HepG2 (cell line): Measurements from ENCODE around the gene CBX6. TPM values are rescaled to one million over a fixed set of nuclear protein-coding genes. Genes with fewer than 3 reads are reported as not detected.
A peak's percentile ranks its signal among the peaks of the same experiment; 100 is the strongest.

Experiments
- ATAC-seq: fragments of 200-7000 bp; cut with Tn5 transposase; 3 replicates; pipeline ENCODE4 v1.9.1; 2020; ENCODE audit warnings: mild to moderate bottlenecking, moderate library complexity
- BruUV-seq: library from RNA; stranded (reverse); fragments of 400-500 nt; replicated peaks from 2 replicates; lab custom pipeline; 2021; lab: Mats Ljungman, UMichigan
- CTCF ChIA-PET: fragments of 300-600 bp; formaldehyde crosslinking; extraction: SDS; loops from one replicate; lab custom pipeline; 2021; ENCODE audit warnings: low total read pairs, inconsistent platforms, low intra/inter-chr PET ratio; lab: Yijun Ruan, JAX
- POLR2A ChIA-PET: fragments of 350-600 bp; sonication (Branson Sonifier 250); formaldehyde crosslinking; loops from one replicate; lab custom pipeline; 2020; ENCODE audit warnings: antibody characterized with exemption, inconsistent platforms; lab: Yijun Ruan, JAX
- DNase-seq: peaks from one replicate; pipeline ENCODE4 v3.0.0-alpha.2; 2015; ENCODE audit warnings: low spot score
- FAIRE-seq: peaks from 3 replicates; lab custom pipeline; 2011; peaks lifted over from hg19 to GRCh38; lab: Jason Lieb, UNC
- H2AFZ ChIP-seq: one replicate; pipeline ENCODE4 v1.6.1; 2011; ENCODE audit warnings: low read length, inconsistent platforms
- H3K27ac ChIP-seq: fragments of 300-600 bp; 3 replicates; pipeline ENCODE4 v1.8.0; 2011; ENCODE audit warnings: mixed run types, mild to moderate bottlenecking, mixed read lengths, low read length, inconsistent platforms; ENCODE audit not compliant: insufficient read depth; ENCODE audit errors: extremely low read length
- H3K27me3 ChIP-seq, 2 experiments: fragments of 200-600 bp in 1 of 2; 2 replicates in 1 of 2; 3 replicates in 1 of 2; pipeline versions ENCODE4 v1.6.0 to v1.8.0; 2011; ENCODE audit warnings: low read length in 2 of 2, mild to moderate bottlenecking in 2 of 2, moderate library complexity in 2 of 2, inconsistent platforms in 1 of 2; ENCODE audit not compliant: insufficient read depth in 2 of 2, control insufficient read depth in 1 of 2
- H3K36me3 ChIP-seq, 2 experiments: fragments of 200-600 bp in 1 of 2; replicated peaks in 1 of 2; 2 replicates in 1 of 2; 3 replicates in 1 of 2; pipeline versions ENCODE4 v1.5.1 to v1.8.0; 2011; ENCODE audit warnings: low read length in 2 of 2, inconsistent platforms in 1 of 2; ENCODE audit not compliant: insufficient read depth in 2 of 2, control insufficient read depth in 1 of 2
- H3K4me1 ChIP-seq: 2 replicates; pipeline ENCODE4 v1.5.1; 2012; ENCODE audit warnings: low read length, inconsistent platforms; ENCODE audit not compliant: insufficient read depth
- H3K4me2 ChIP-seq: 2 replicates; pipeline ENCODE4 v1.6.0; 2011; ENCODE audit warnings: low read depth, low read length, inconsistent platforms
- H3K4me3 ChIP-seq, 3 experiments: fragments of 200-600 bp in 1 of 3; sonication (generic), shearing (Covaris generic) in 1 of 3; replicated peaks in 1 of 3; 2 replicates each; pipeline ENCODE4 v1.5.1; 2011 to 2016; ENCODE audit warnings: low read length in 3 of 3, inconsistent platforms in 2 of 3, low read depth in 2 of 3, mild to moderate bottlenecking in 2 of 3, control low read depth in 1 of 3, mixed read lengths in 1 of 3; ENCODE audit not compliant: insufficient read depth in 1 of 3
- H3K79me2 ChIP-seq: one replicate; pipeline ENCODE4 v1.6.1; 2011; ENCODE audit warnings: low read length, inconsistent platforms; ENCODE audit not compliant: insufficient read depth
- H3K9ac ChIP-seq: 2 replicates; pipeline ENCODE4 v1.6.0; 2011; ENCODE audit warnings: mild to moderate bottlenecking, low read depth, low read length, inconsistent platforms; ENCODE audit not compliant: insufficient read depth
- H3K9me3 ChIP-seq: 2 replicates; pipeline ENCODE4 v1.5.1; 2012; ENCODE audit warnings: mild to moderate bottlenecking, low read length
- H4K20me1 ChIP-seq: 2 replicates; pipeline ENCODE4 v1.6.0; 2011; ENCODE audit warnings: inconsistent platforms, mild to moderate bottlenecking, low read length, moderate library complexity; ENCODE audit not compliant: insufficient read depth
- EED ChIP-seq: sonication (generic); formaldehyde crosslinking; IDR thresholded peaks from 2 replicates; pipeline ENCODE4 v1.5.0; 2020; ENCODE audit warnings: mild to moderate bottlenecking, missing genetic modification reagents
- FOSL1 ChIP-seq: sonication (generic); formaldehyde crosslinking; IDR thresholded peaks from 2 replicates; pipeline ENCODE4 v1.9.0; 2021; ENCODE audit warnings: missing genetic modification reagents, borderline replicate concordance
- MAF1 ChIP-seq: sonication (generic); formaldehyde crosslinking; IDR thresholded peaks from 2 replicates; pipeline ENCODE4 v1.5.0; 2020; ENCODE audit warnings: missing genetic modification reagents, borderline replicate concordance
- MAFF ChIP-seq: IDR thresholded peaks from 2 replicates; pipeline ENCODE4 v1.6.1; 2011; ENCODE audit warnings: low read depth, low read length, improper control_type of control experiment
- MAFK ChIP-seq, 2 experiments: IDR thresholded peaks in 1 of 2; conservative IDR thresholded peaks in 1 of 2; 2 replicates each; pipeline ENCODE4 v1.6.1; 2011; ENCODE audit warnings: improper control_type of control experiment in 2 of 2, low read length in 2 of 2
- NFIB ChIP-seq: sonication (generic); formaldehyde crosslinking; IDR thresholded peaks from 2 replicates; pipeline ENCODE4 v1.9.0; 2021; ENCODE audit warnings: missing genetic modification reagents, mild to moderate bottlenecking, borderline replicate concordance
- PHF5A ChIP-seq: IDR thresholded peaks from one replicate; pipeline ENCODE4 v1.6.1; 2018; ENCODE audit warnings: low read depth, missing genetic modification reagents; ENCODE audit not compliant: unreplicated experiment
- SIN3B ChIP-seq: fragments of 150-350 bp; IDR thresholded peaks from 2 replicates; pipeline ENCODE4 v1.6.1; 2014; ENCODE audit warnings: low read length
- SRSF1 ChIP-seq: fragments of 200-400 bp; formaldehyde crosslinking; optimal IDR thresholded peaks from 2 replicates; pipeline ENCODE3; 2017; ENCODE audit warnings: mild to moderate bottlenecking, low read depth, low read length, moderate library complexity
- ZFP36L1 ChIP-seq: sonication (generic); formaldehyde crosslinking; IDR thresholded peaks from 2 replicates; pipeline ENCODE4 v1.8.0; 2022; ENCODE audit warnings: mild to moderate bottlenecking, missing genetic modification reagents, moderate library complexity
- ZNF30 ChIP-seq: sonication (generic); formaldehyde crosslinking; IDR thresholded peaks from 2 replicates; pipeline ENCODE4 v1.5.0; 2020; ENCODE audit warnings: mild to moderate bottlenecking, missing genetic modification reagents
- ZNF773 ChIP-seq: sonication (generic); formaldehyde crosslinking; IDR thresholded peaks from 2 replicates; pipeline ENCODE4 v1.4.0; 2020; ENCODE audit warnings: missing genetic modification reagents, borderline replicate concordance
- ZZZ3 ChIP-seq: sonication (generic); formaldehyde crosslinking; IDR thresholded peaks from 2 replicates; pipeline ENCODE4 v1.4.0; 2020; ENCODE audit warnings: missing genetic modification reagents, mild to moderate bottlenecking, borderline replicate concordance
- WGBS: methylation state at CpG from one replicate; pipeline ENCODE4 v1.1.6; 2017; ENCODE audit warnings: low lambda C conversion rate; 5-methylcytosine and 5-hydroxymethylcytosine counted together
- in situ Hi-C: cut with HindIII; loops from 2 replicates; pipeline ENCODE4 v1.10.0; 2017; ENCODE audit warnings: low pct_unique_long_range_greater_than_20kb; ENCODE audit not compliant: extremely low pct_ligation_motif_present
- intact Hi-C: fragments of 100-400 bp; cut with micrococcal nuclease; formaldehyde crosslinking; loops from one replicate; pipeline ENCODE4 v1.10.0; 2022; ENCODE audit not compliant: unreplicated experiment
- polyA plus RNA-seq, 8 experiments: library from polyadenylated mRNA; depleted of rRNA in 3 of 8; stranded (reverse) in 7 of 8; unstranded in 1 of 8; fragments of >200 nt; fragmentation: Illumina TruSeq in 4 of 8; extraction: Trizol in 4 of 8; gene quantifications; 2 replicates each; pipeline versions ENCODE4 v1.2.1 to v1.2.3, GENCODE V29; 2011 to 2016; ENCODE audit warnings: low read depth in 4 of 8, missing spikeins in 1 of 8, mixed read lengths in 1 of 8; ENCODE audit not compliant: insufficient read depth in 1 of 8
- total RNA-seq, 5 experiments: library from RNA; depleted of rRNA; stranded (reverse); fragments of >200 nt; fragmentation: Illumina TruSeq; extraction: Trizol; gene quantifications; 2 replicates each; pipeline ENCODE4 v1.2.3, GENCODE V29; 2016; ENCODE audit warnings: low read depth in 1 of 5
- TF ChIP-seq, protein P1 (sequence below): sonication (generic); formaldehyde crosslinking; IDR thresholded peaks from 2 replicates; pipeline ENCODE4 v1.5.0; 2020; ENCODE audit warnings: missing genetic modification reagents, mild to moderate bottlenecking, borderline replicate concordance
- TF ChIP-seq, protein P2 (sequence below): sonication (generic); formaldehyde crosslinking; IDR thresholded peaks from 2 replicates; pipeline ENCODE4 v1.4.0; 2020; ENCODE audit warnings: missing genetic modification reagents, borderline replicate concordance

The CBX6 gene
- total and polyA plus RNA-seq, 2 of the 13 experiments (the other 11 are each of a cell fraction or from before 2014, with no cell fraction given), result 1.7 to 6.5 TPM

DNA sequence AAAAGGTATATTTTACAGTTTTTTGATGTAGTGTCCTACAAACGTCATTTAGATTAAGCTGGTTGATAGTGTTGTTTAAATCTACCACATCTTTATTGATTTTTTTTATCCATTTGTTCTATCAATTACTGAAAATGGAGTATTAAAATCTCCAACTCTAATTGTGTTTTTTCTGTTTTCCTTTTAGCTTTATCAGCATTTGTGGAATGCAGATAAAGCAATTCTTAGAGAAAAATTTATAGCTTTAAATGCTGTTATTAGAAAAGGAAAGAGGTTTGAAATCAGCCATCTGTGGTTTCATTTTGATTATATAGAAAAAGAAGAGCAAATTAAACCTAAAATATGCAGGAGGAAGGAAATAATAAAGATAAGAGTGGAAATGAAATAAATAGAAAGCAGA is 39.4 kb upstream of the CBX6 start:
- in situ Hi-C loops, result no loop called here
- 0% methylated on average over 1 of the region's 1 CpG for WGBS
- CTCF ChIA-PET, result no interaction called here
- ATAC-seq (no peak), DNase-seq (no peak), FAIRE-seq (no peak)
- Histone ChIP-seq H3K27me3 (peaks cover 1 to 4% of the 10 kb centered on the region in 2 experiments; a peak in 2 of 5 replicates), H2AFZ (no peak overlapping the region), H3K79me2 (no peaks in the 10 kb centered on the region), H3K27ac (no peak overlapping the region), H3K9ac (no peak overlapping the region), H4K20me1 (no peaks in the 10 kb centered on the region), H3K4me2 (no peak overlapping the region), H3K4me1 (no peaks in the 10 kb centered on the region), H3K9me3 (no peaks in the 10 kb centered on the region), H3K36me3 (no peaks in the 10 kb centered on the region), H3K4me3 (no peak overlapping the region)
- intact Hi-C loops, result no loop called here
- TF ChIP-seq MAFK (conservative IDR thresholded peaks at IDR 0.05 in 1 of 2, IDR thresholded peaks at IDR 0.05 in 1 of 2; ENCODE audit: low read length in 2 of 2) (peak; percentile 41 to 56), NFIB (CRISPR knock-in tag) (no peak), PHF5A (CRISPR knock-in tag) (no peak), MAFF (peak; percentile 52; the same call in 1 of the 2 replicates)
- BruUV-seq, result no TSS peak
- POLR2A ChIA-PET, result no interaction called here

DNA sequence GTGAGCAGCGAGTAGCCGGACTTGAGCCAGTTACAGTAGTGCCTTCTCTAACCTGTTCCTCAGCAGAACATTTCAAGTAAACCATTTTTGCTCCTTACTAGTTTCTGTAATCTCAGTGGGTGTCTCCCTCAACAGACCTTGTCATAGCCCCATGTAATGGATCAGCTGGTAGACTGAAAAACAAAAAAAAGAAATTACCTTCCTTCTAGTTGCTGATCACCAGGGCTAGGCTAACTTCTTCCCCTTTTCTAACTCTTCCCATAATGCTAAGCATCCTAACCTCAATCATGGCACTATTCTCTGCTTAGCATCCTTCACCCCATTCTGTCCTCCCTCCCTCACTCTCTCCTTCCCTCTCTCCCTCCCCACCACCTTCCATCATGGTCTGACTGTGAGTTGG is 35.8 kb upstream of the CBX6 start:
- Histone ChIP-seq H3K4me3 (no peak overlapping the region), H3K4me1 (no peaks in the 10 kb centered on the region), H3K9ac (no peak overlapping the region), H2AFZ (no peak overlapping the region), H4K20me1 (no peaks in the 10 kb centered on the region), H3K27ac (no peak overlapping the region), H3K27me3 (peaks cover 1 to 4% of the 10 kb centered on the region in 2 experiments; a peak in 2 of 5 replicates), H3K36me3 (no peaks in the 10 kb centered on the region), H3K79me2 (no peaks in the 10 kb centered on the region), H3K4me2 (no peak overlapping the region), H3K9me3 (peaks cover 13% of the 10 kb centered on the region)
- no peak for FAIRE-seq
- no peak for ATAC-seq
- intact Hi-C loops, result no loop called here
- in situ Hi-C loops, result no loop called here
- no TSS peak for BruUV-seq
- no peak for DNase-seq
- WGBS, result 22% methylated on average over 2 of the region's 2 CpGs
- POLR2A ChIA-PET, result no interaction called here
- CTCF ChIA-PET, result no interaction called here
- TF ChIP-seq ZNF30, result no peak
- TF ChIP-seq MAF1 (CRISPR knock-in tag), result no peak
- TF ChIP-seq, protein P1, sequence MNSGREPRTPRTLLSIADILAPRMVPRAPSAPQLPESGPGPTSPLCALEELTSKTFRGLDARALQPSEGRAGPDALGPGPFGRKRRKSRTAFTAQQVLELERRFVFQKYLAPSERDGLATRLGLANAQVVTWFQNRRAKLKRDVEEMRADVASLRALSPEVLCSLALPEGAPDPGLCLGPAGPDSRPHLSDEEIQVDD (CRISPR knock-in tag), result no peak
- no peak for TF ChIP-seq ZFP36L1 (CRISPR knock-in tag)
- TF ChIP-seq, protein P2, sequence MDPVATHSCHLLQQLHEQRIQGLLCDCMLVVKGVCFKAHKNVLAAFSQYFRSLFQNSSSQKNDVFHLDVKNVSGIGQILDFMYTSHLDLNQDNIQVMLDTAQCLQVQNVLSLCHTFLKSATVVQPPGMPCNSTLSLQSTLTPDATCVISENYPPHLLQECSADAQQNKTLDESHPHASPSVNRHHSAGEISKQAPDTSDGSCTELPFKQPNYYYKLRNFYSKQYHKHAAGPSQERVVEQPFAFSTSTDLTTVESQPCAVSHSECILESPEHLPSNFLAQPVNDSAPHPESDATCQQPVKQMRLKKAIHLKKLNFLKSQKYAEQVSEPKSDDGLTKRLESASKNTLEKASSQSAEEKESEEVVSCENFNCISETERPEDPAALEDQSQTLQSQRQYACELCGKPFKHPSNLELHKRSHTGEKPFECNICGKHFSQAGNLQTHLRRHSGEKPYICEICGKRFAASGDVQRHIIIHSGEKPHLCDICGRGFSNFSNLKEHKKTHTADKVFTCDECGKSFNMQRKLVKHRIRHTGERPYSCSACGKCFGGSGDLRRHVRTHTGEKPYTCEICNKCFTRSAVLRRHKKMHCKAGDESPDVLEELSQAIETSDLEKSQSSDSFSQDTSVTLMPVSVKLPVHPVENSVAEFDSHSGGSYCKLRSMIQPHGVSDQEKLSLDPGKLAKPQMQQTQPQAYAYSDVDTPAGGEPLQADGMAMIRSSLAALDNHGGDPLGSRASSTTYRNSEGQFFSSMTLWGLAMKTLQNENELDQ, result no peak
- TF ChIP-seq ZZZ3 (CRISPR knock-in tag), result no peak
- TF ChIP-seq EED (CRISPR knock-in tag), result no peak
- TF ChIP-seq ZNF773, result no peak
- TF ChIP-seq FOSL1 (CRISPR knock-in tag), result no peak
- TF ChIP-seq SIN3B, result no peak
- no peak for TF ChIP-seq SRSF1
